HG03039 (cell line): Measurements from ENCODE around the gene KRTAP10-12.
"Not testable (repeated sequence)": the region's sequence is repeated elsewhere in the genome, so short reads cannot be mapped to it uniquely, and the experiment has no call there.

Experiments used
- ATAC-seq: cut with Tn5 transposase; IDR thresholded peaks from one replicate; pipeline ENCODE4 v1.9.1; 2021; ENCODE audit warnings: mild to moderate bottlenecking, moderate library complexity; ENCODE audit not compliant: unreplicated experiment

The KRTAP10-12 gene

DNA sequence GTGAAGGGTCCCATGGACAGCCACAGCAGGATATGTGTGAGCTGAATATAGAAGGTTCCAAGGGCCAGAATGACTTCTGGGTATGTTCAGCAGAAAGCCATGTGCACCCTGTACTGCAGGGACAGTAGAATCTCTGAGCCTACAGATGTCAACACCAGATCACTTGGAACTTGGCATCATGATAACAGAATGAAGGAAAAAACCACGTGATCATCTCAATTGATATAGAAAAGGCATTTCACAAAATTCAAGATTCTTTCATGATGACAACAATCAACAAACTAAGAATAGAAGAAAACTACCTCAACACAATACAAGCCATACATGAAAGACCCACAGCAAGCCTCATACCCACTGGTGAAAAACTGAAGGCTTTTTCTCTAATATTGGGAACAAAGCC lies 29.4 kb upstream of the KRTAP10-12 start:
- ATAC-seq: no peak

DNA sequence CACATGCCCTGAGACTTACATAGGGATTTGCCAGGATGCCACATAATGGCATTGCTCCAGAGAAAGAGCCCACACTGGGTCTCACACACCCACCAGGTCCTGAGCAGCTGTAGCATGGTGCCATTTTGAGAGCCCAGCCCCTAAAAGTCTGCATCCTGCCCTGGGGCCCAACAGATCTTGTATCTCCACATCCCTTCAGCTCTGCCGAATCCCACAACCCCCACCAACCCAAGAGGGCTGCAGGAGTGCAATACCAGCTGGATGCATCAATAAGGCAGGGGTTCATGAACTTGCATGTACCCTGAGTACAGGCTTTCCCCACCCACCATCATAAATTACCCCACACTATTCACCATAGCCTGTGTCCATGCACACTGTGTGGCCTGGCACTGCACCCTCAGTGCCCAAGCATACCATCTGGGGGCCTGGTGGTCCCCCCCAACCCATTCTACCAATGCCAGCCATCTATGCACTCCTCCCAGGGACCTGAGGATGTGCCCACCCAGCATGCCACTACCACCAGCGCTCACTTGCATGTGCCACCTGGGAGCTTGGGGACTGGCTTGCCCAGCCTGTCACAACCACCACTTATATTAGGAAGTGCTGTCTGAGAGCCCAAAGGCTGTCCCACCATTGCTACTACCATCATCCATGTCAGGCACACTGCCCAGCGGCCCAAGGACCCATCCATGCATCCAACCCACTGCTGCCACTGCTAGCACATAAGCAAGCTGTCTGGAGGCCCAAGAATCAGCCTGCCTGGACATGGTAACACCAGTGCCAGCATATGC lies 26.1 kb upstream of the KRTAP10-12 start:
- no peak for ATAC-seq

DNA sequence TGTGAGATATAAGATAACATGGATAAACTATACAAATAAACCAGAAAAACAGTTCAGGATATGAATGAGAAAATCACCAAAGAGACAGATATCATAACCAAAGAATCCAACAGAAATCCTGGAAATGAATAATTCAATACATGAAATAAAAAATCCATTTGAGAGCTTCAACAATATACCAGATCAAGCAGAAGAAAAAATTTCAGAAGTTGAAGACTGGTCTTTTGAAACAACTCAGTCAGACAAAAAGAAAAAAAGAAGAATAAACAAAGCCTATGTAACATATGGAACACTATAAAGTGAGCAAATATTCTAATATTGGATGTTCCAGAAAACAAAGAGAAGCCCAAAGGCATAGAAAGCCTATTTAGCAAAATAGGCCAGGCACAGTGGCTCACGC lies 25.1 kb upstream of the KRTAP10-12 start:
- ATAC-seq: no peak

DNA sequence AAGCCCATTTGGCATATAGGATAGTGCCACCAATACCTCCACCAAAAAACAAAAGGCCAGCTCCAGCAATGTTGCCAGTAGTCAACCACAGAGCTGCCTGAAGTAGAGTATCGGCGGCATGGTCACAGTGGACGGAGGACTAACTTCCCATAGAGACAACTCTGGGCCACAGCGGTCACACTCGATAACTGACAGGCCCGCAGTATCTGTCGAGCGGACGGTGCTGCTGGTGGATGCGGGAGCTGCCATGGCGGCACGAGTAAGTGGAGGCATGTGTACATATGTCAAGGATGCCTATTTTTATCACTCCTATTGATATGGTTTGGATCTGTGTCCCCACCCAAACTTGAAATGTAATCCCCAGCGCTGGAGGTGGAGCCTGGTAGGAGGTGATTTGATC lies 19.1 kb upstream of the KRTAP10-12 start:
- no peak for ATAC-seq

DNA sequence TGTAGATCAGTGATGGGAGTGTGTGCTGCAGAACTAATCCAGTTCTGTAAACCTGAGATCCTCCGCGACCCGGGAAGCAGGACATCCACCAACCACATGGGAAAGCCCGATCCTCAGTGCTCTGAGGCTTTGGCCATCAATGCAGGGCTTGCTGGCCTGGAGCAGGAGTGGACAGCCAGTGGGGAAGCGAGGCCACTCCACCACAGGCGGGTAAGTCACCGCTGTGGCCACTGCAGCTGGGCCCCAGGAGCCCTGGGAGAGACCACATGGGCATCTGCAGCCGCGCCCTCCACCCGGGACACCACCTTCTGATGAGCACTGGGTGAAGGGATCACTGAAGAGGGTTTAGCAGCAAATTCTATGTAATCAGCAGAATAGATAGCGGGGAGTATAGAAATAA lies 15.8 kb upstream of the KRTAP10-12 start:
- ATAC-seq: no peak

DNA sequence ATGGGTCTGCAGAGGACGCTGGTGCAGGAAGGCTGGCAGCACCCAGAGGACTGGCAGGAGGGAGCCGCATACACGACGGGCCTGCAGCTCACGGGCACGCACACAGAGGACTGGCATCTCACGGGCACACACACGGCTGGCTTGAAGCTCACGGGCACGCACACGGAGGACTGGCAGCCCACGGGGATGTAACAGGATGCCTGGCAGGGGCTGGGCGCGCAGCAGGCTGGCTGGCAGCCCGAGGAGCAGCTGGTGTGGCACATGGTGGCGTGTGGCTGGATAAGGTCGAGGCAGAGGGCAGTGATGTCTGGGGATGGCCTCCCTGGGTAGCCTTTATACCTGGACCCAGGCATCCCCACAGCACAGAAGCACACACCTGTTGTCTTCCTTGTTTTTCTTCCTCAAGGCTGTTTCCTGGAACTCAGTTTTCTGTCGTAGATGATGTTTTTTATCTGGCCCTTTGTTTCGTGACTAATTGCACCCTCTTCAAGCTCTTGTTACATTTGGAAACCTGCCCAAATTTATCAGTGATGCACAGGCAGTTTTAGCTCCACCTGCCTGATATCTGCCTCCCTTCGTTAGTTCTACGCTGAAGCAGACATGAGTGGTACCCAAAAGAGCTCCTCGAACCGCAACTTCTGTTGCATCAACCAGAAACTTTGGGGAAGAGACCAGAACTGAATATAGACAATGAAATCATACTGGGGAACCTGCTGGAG lies 15.0 kb upstream of the KRTAP10-12 start, which contains the start of gene KRTAP12-1:
TSS of gene KRTAP12-1 (minus strand) at position 303 of the 719 bp plus-strand sequence. CDS start at position 263, 40 bp downstream.
- ATAC-seq: no peak

DNA sequence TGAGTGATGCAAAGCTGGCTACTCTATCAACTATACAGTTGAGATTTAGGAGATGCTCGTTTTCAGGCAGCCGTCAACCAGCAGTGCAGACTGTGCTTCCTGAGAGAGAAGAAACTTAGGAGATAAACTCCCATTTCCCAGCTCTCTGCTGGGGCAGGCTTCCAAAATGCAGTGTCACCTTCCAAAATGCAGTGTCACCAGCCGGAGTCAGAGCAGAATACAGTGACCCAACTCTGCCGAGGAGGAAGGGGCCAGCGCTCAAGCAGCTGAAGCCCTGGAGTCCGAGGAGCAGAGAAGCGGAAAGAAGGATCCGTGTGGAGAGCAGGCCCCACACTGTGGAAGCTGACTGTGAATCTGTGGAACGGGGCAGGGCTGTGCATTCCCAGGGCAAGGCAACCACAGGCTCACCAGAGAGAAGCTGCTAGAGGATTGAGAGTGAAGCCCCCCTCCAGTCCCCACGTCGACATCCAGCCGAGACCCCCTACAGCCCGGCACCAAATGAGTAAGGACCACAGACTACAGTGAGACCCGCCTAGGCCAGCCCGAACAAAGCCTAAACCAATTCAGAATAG lies 14.3 kb upstream of the KRTAP10-12 start:
- no peak for ATAC-seq

DNA sequence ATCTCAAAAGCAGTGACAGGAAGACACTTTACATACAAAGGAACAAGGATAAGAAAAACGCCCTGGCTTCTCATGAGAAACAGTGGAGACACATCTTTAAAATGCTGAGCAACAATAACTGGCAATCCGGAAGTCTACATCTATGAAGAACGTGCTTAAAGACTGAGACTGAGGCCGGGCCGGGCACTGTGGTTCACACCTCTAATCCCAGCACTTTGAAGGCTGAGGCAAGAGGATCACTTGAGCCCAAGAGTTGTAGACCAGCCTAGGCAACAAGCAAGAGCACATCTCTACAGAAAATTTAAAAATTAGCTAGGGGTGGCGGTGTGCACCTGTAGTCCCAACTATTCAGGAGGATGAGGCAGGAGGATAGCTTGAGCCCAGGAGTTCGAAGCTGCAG lies 12.9 kb upstream of the KRTAP10-12 start:
- no peak for ATAC-seq

DNA sequence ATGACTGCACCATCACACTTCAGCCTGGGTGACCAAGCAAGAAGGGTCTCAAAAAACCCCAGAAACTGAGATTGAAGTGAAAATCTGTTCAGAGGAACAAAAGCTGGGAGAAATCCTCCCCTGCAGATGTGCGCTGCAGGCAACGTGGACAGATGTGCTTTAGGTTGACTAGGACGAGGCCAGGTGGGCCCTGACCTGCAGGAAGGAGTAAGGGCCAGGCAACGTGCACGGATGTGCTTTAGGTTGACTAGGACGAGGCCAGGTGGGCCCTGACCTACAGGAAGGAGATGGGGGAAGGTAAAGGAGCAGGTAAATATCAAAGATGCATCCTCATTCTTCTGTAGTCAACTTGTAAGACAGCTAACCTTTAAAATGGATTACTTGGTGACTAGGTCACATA lies 12.5 kb upstream of the KRTAP10-12 start:
- ATAC-seq: no peak

DNA sequence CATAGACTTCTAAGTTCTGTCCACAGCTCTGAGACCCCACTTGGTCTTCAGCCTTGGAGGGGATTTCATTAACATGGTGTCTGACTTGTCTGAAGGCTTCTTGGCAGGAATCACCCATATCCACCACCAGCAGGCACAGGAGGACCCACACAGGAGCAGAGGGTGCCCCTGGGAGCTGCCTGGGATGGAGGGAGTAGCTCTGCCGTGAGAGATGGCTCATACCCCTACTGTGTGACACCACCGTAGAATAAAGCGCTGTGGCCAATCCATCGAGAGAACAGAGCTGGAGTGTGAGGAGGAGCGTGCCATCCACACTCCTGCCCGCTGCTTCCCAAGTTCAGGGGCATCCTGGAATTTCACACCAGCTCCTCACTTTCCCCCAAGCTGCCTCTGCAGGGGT lies 11.9 kb upstream of the KRTAP10-12 start:
- not testable (repeated sequence) for ATAC-seq

DNA sequence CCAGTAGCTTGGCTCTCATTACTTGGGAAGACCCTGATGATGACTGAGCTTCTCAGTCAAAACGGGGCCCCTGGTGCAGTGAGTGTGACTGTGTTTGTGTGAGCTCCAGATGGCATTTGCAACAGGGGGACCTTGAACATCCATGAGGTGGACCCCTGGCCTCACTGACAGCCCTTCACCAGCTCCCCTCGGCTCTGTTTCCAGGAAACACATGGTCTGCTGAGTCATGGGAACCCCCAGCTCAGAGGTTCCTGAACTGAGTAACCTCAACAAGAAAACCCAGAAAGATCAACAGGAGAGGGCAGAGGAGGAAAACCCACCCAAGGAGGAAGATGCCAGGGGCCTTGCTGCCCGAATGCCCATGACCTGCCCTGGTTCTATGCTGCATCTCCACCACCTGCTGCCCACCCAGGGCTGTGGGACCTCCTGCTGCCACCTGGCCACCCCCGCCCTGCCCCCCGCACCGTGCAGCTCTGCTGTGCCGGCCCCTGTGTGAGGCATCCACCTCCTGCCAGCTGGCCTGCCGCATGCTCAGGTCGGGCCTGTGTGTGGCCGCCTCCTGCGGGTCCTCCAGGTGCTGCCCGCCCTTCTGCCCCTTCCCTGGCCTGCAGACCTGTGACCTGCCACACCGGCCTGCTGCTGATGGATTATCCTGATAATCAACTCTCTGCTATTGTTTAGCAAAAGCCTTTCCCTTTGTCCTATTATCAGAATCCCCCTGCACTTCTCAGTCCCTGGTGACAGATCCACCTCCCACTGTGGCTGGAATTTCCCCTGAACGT lies 10.8 kb upstream of the KRTAP10-12 start:
- ATAC-seq: no peak

DNA sequence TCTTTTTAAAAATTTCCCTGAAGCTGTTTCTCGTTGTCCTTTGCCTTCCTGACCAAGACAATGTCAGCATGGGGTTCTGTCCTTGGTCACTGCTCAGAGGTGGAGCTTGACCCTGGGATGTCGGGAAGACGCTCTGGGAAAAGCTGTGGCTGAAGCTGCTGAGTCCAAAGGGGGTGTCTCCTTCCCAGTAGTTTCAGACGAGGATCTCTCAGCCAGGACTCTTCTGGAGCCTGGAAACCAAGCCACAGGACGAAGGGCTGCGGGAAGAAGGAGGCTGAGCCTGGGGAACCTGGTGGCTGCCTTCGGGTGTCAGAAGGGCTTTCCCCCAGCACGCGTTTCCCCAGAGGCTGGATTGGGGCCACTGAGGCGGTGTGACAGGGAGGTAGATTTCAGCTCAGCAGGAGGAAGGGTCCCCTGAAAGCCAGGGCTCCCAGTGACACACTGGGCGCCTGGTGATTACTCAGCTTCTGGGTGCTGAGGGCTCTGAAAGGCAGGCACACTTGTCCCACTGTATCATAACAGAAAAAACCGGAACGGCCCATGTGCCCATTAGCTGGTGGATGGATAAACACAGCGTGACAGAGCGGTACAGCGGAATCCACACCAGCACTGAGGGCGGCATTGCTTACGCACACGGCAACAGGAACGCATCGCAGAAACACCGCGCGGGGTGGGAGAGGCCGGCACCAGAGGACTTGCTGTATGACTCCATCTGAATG lies 10.0 kb upstream of the KRTAP10-12 start:
- ATAC-seq: no peak

DNA sequence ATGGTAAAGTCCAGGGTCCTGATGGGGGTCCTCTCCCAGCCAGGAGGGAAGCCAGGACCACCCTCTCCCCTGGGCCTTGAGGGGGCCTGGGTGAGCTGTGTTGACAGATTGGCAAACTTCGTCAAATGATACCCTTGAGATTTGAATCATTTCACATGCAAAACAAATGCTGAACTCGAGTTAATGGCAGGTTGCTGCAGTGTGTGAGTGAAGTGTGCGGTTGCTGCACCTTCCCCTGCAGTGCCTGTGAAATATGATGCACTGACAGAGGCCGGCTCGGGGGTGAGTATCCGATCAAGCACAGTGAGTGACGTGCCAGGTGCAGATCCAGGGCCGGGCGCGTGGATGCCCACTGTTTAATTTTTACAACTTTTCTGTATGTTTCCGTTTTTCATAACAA lies 9.3 kb upstream of the KRTAP10-12 start:
- no peak for ATAC-seq

DNA sequence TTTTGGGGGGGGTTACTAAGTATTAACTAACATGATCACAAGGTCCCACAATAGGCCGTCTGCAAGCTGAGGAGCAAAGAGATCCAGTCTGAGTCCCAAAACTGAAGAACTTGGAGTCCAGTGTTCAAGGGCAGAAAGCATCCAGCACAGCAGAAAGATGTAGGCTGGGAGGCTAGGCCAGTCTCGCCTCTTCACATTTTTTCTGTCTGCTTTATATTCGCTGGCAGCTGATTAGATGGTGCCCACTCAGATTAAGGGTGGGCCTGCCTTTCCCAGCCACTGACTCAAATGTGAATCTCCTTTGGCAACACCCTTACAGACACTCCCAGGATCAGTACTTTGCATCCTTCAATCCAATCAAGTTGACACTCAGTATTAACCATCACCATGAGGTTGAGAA lies 7.2 kb upstream of the KRTAP10-12 start:
- not testable (repeated sequence) for ATAC-seq

DNA sequence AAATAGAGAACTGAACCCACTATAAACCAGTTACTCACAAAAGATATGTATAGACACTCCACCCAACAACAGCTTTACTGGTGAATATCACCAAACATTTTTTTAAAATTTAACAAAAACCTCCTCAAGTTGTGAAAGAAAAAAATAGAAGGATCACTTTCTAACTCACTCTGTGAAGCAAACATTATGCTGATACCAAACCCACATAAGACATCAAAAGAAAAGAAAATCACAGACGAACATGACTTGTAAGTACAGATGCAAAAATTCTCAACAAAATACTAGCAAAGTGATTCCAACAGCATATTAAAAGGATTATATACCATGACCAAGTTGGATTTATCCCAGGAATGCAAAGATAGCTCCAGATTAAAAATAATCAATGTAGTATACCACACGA lies 5.3 kb upstream of the KRTAP10-12 start:
- ATAC-seq: no peak

DNA sequence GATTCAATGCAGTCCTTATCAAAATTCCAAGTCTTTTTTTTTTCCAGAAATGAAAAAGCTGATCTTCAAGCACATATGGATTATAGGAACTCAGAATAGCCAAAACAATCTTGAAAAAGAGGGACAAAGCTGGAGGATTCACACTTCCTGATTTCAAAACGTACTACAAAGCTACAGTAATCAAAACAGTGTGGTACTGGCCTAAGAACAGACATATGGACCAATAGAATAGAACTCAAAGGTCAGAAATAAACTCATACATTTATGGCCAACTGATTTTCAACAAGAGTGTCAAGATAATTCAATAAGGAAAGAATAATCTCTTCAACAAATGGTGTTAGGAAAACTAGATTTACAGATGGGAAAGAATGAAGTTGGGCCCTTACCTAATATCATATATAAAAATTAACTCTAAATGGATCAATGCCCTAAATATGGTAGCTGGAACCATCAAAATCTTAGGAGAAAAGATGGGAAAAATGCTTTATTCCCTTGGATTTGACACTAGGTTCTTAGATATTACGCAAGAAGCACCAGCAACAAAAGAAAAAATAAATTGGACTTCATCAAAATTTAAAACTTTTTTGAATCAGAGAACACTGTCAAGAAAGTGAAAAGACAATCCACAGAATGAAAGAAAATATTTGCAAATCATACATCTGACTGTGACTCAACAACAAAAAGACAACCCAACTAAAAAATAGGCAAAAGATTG lies 4.0 kb upstream of the KRTAP10-12 start:
- ATAC-seq: no peak

DNA sequence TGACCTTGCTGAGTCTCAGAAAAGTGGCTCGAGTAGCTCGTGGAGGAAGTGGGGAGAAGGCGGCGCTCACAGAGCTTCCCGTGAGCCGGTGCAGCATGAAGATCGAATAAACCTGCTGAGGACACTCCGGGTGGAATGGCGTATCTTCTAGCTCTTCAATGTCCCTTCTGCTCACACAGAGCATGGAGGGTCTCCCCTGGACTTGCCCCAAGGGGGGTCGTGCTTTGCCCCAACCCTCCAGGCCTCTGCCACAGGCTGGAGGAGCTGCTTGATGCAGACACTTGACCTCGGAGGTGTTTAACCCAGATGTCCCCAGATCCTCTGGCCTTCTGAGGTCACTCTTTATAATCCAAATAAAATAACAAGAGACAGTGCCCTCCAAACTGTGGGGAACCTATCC lies 2.2 kb upstream of the KRTAP10-12 start:
- no peak for ATAC-seq

DNA sequence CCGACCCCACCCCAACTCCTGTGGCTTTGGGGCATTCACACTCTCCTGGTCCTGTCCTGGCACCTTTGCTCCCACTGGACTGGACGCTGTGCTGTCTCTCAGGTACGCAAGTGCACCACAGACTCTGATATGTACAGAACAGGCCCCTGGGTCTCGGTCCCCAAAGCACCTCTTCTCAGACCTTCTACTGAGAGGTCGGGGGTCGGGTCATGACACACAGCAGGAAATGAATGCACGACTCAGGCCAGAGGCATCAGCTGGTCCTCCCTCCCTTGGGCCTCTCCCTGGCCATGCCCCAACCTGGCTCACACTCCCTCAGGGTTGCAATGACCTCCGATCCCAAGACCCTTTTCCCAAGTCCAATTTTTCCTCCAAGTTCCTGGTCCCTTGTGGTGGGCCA lies 1.8 kb upstream of the KRTAP10-12 start:
- no peak for ATAC-seq

DNA sequence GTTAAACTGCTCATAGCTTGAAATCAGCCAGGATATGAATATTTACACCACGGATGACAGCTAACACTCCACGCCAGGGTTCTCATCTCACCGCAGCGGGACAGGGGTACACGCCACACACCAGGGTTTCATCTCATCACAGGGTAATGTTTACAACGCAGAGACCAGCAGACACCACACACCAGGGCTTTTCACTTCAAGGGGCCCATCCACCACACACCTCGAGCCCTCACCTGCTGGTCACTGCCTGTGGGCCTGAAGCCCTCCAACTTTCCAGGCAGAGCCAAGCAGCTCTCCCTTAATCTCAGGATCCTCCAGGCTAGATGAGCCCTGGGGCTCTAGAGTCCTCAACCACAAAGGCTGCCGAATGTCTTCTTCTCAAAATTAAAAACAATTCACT lies 1.3 kb upstream of the KRTAP10-12 start:
- ATAC-seq: no peak

DNA sequence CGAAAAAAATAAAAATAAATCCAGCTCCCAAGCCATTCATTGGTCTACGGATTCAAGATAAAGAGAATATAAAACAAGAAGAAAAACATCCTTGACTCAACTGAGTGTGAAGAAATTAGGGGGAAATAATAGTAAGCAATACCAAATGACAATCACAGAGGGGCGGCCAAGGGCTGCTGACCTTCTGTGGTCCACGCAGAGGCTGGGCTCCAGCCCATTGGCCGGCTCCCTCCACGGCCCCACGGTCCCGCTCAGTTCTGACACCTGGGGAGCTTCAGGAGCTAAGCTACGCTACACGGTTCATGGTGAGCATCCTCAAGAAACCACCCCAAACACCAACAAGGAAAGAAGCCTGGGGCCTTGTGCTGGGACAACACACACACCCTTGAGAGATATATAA lies 400 bp upstream of the KRTAP10-12 start:
- no peak for ATAC-seq
